Measurements from ENCODE around the gene SYT11. TPM values are rescaled to one million over a fixed set of nuclear protein-coding genes. Genes with fewer than 3 reads are reported as not detected.

Gene SYT11
- total and polyA plus RNA-seq, 9 of the 15 experiments (the other 6 are each of a cell fraction or from before 2014, with no cell fraction given) = 0.05 to 0.18 (median 0.11) TPM

DNA sequence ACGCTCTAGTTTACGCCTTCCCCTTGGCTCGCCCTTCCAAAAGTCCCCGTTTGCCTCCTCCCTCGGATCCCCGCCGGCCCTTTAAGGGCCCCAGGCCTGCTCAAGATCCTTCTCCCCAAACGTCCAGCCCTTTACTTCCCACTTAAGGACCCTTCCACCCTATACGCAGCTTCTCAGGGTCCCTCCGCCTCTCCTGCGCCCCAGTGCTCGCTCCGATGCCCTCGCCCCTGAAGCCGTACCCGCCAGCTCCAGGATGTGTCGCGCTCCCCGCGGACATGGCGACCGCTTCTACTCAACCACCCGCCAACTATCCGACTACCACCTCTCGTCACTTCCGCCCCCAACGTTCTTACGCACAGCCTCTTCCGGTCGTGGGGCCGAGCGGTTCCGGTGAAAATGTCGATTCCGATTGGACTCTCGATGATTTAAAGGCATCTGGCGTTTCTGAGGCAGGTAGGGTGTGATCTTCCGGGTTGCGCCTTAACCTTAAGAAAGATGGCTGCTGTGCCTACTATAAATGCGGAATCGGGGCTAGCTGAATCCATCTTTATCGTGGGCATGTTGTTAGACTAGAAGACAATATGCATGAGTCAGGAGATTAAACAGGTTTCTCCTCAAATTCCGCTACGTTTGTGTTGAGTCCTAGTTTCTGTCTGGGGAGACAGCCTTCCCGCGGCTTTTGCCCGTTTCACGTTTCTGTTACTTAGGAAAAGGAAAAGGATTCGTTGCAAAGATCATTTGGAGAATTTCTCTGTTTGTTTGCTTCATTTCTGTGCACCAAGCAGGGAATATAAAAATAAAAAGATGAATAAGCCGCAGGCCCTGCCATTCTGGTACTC, 74.9 kb downstream of the SYT11 start, which contains the start of gene KHDC4 (continued):
- TF ChIP-seq, protein P1, sequence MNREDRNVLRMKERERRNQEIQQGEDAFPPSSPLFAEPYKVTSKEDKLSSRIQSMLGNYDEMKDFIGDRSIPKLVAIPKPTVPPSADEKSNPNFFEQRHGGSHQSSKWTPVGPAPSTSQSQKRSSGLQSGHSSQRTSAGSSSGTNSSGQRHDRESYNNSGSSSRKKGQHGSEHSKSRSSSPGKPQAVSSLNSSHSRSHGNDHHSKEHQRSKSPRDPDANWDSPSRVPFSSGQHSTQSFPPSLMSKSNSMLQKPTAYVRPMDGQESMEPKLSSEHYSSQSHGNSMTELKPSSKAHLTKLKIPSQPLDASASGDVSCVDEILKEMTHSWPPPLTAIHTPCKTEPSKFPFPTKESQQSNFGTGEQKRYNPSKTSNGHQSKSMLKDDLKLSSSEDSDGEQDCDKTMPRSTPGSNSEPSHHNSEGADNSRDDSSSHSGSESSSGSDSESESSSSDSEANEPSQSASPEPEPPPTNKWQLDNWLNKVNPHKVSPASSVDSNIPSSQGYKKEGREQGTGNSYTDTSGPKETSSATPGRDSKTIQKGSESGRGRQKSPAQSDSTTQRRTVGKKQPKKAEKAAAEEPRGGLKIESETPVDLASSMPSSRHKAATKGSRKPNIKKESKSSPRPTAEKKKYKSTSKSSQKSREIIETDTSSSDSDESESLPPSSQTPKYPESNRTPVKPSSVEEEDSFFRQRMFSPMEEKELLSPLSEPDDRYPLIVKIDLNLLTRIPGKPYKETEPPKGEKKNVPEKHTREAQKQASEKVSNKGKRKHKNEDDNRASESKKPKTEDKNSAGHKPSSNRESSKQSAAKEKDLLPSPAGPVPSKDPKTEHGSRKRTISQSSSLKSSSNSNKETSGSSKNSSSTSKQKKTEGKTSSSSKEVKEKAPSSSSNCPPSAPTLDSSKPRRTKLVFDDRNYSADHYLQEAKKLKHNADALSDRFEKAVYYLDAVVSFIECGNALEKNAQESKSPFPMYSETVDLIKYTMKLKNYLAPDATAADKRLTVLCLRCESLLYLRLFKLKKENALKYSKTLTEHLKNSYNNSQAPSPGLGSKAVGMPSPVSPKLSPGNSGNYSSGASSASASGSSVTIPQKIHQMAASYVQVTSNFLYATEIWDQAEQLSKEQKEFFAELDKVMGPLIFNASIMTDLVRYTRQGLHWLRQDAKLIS (CRISPR knock-in tag; IDR thresholded peaks at IDR 0.05) = peak; percentile 96
- TF ChIP-seq PRPF4 (IDR thresholded peaks at IDR 0.05; ENCODE audit: insufficient read depth, low read depth, low read length, poor library complexity, severe bottlenecking) (peak; percentile 44), SP2 (IDR thresholded peaks at IDR 0.05; ENCODE audit: extremely low read depth, low read depth, low read length, poor library complexity, severe bottlenecking) (peak; percentile 54), RBBP5 (IDR thresholded peaks at IDR 0.05; ENCODE audit: borderline replicate concordance, insufficient read depth, low read length, poor library complexity, severe bottlenecking) (peak; percentile 93), POLR2AphosphoS2 (IDR thresholded peaks at IDR 0.05; ENCODE audit: low read length) (peak; percentile 80; the same call in 1 of the 2 replicates), ZNF212 (CRISPR knock-in tag; IDR thresholded peaks at IDR 0.05) (no peak), TSC22D4 (tag; IDR thresholded peaks at IDR 0.05) (no peak), CBX2 (IDR thresholded peaks at IDR 0.05; ENCODE audit: insufficient read depth, low read length, poor library complexity, severe bottlenecking) (no peak), ZFP1 (CRISPR knock-in tag; IDR thresholded peaks at IDR 0.05) (no peak), ARHGAP35 (IDR thresholded peaks at IDR 0.05; ENCODE audit: partially characterized antibody) (no peak)
- TF ChIP-seq, protein P2, sequence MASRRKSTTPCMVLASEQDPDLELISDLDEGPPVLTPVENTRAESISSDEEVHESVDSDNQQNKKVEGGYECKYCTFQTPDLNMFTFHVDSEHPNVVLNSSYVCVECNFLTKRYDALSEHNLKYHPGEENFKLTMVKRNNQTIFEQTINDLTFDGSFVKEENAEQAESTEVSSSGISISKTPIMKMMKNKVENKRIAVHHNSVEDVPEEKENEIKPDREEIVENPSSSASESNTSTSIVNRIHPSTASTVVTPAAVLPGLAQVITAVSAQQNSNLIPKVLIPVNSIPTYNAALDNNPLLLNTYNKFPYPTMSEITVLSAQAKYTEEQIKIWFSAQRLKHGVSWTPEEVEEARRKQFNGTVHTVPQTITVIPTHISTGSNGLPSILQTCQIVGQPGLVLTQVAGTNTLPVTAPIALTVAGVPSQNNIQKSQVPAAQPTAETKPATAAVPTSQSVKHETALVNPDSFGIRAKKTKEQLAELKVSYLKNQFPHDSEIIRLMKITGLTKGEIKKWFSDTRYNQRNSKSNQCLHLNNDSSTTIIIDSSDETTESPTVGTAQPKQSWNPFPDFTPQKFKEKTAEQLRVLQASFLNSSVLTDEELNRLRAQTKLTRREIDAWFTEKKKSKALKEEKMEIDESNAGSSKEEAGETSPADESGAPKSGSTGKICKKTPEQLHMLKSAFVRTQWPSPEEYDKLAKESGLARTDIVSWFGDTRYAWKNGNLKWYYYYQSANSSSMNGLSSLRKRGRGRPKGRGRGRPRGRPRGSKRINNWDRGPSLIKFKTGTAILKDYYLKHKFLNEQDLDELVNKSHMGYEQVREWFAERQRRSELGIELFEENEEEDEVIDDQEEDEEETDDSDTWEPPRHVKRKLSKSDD (conservative IDR thresholded peaks at IDR 0.05; ENCODE audit: low read length) = no peak
- TF ChIP-seq, protein P3, sequence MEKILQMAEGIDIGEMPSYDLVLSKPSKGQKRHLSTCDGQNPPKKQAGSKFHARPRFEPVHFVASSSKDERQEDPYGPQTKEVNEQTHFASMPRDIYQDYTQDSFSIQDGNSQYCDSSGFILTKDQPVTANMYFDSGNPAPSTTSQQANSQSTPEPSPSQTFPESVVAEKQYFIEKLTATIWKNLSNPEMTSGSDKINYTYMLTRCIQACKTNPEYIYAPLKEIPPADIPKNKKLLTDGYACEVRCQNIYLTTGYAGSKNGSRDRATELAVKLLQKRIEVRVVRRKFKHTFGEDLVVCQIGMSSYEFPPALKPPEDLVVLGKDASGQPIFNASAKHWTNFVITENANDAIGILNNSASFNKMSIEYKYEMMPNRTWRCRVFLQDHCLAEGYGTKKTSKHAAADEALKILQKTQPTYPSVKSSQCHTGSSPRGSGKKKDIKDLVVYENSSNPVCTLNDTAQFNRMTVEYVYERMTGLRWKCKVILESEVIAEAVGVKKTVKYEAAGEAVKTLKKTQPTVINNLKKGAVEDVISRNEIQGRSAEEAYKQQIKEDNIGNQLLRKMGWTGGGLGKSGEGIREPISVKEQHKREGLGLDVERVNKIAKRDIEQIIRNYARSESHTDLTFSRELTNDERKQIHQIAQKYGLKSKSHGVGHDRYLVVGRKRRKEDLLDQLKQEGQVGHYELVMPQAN (IDR thresholded peaks at IDR 0.05; ENCODE audit: borderline replicate concordance) = peak; percentile 97
- TF ChIP-seq, protein P4, sequence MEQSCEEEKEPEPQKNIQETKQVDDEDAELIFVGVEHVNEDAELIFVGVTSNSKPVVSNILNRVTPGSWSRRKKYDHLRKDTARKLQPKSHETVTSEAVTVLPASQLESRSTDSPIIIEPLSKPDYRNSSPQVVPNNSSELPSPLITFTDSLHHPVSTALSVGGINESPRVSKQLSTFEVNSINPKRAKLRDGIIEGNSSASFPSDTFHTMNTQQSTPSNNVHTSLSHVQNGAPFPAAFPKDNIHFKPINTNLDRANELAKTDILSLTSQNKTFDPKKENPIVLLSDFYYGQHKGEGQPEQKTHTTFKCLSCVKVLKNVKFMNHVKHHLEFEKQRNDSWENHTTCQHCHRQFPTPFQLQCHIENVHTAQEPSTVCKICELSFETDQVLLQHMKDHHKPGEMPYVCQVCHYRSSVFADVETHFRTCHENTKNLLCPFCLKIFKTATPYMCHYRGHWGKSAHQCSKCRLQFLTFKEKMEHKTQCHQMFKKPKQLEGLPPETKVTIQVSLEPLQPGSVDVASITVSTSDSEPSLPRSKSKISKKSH (CRISPR knock-in tag; IDR thresholded peaks at IDR 0.05) = no peak
- TF ChIP-seq, protein P5, sequence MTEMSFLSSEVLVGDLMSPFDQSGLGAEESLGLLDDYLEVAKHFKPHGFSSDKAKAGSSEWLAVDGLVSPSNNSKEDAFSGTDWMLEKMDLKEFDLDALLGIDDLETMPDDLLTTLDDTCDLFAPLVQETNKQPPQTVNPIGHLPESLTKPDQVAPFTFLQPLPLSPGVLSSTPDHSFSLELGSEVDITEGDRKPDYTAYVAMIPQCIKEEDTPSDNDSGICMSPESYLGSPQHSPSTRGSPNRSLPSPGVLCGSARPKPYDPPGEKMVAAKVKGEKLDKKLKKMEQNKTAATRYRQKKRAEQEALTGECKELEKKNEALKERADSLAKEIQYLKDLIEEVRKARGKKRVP (CRISPR knock-in tag; IDR thresholded peaks at IDR 0.05) = no peak
